ENCODE data around the gene MKRN2.
"Not testable (repeated sequence)": the region's sequence is repeated elsewhere in the genome, so short reads cannot be mapped to it uniquely, and the experiment has no call there.

MKRN2 gene

GRCh38 chr3:12630292-12630691 lies 73.4 kb downstream of the MKRN2 start:
- Histone ChIP-seq H3K4me2 (ENCODE audit: low read length) (no peak overlapping the region), H2AFZ (ENCODE audit: low read depth, low read length) (no peak overlapping the region), H3K9me3 (ENCODE audit: insufficient read depth, low read length) (no peaks in the 10 kb centered on the region), H3K4me1 (ENCODE audit: low read length) (no peaks in the 10 kb centered on the region), H3K9ac (ENCODE audit: low read length) (no peak overlapping the region), H3K4me3 (ENCODE audit: low read length) (no peak overlapping the region), H3K27me3 (ENCODE audit: low read depth, low read length) (no peaks in the 10 kb centered on the region), H3K79me2 (ENCODE audit: low read length) (peaks cover 98% of the 10 kb centered on the region), H3K27ac (ENCODE audit: low read length) (no peak overlapping the region), H3K36me3 (replicated peaks; ENCODE audit: low read depth, low read length) (peaks cover 3% of the 10 kb centered on the region), H4K20me1 (ENCODE audit: insufficient read depth, low read length) (peaks cover 87% of the 10 kb centered on the region)
- TF ChIP-seq EZH2phosphoT487 (IDR thresholded peaks at IDR 0.05; ENCODE audit: low read depth), result no peak
- TF ChIP-seq, protein P1, sequence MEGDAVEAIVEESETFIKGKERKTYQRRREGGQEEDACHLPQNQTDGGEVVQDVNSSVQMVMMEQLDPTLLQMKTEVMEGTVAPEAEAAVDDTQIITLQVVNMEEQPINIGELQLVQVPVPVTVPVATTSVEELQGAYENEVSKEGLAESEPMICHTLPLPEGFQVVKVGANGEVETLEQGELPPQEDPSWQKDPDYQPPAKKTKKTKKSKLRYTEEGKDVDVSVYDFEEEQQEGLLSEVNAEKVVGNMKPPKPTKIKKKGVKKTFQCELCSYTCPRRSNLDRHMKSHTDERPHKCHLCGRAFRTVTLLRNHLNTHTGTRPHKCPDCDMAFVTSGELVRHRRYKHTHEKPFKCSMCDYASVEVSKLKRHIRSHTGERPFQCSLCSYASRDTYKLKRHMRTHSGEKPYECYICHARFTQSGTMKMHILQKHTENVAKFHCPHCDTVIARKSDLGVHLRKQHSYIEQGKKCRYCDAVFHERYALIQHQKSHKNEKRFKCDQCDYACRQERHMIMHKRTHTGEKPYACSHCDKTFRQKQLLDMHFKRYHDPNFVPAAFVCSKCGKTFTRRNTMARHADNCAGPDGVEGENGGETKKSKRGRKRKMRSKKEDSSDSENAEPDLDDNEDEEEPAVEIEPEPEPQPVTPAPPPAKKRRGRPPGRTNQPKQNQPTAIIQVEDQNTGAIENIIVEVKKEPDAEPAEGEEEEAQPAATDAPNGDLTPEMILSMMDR (IDR thresholded peaks at IDR 0.05; ENCODE audit: low read depth, low read length), result no peak

GRCh38 chr3:12630843-12631242 lies 74.0 kb downstream of the MKRN2 start:
- H3K27me3 ChIP-seq (ENCODE audit: low read depth, low read length); H3K36me3 ChIP-seq (replicated peaks; ENCODE audit: low read depth, low read length); H3K4me3 ChIP-seq (ENCODE audit: low read length); H3K4me2 ChIP-seq (ENCODE audit: low read length); H3K27ac ChIP-seq (ENCODE audit: low read length); H3K4me1 ChIP-seq (ENCODE audit: low read length); H2AFZ ChIP-seq (ENCODE audit: low read depth, low read length); H3K9me3 ChIP-seq (ENCODE audit: insufficient read depth, low read length); H3K9ac ChIP-seq (ENCODE audit: low read length): not testable (repeated sequence)
- H4K20me1 ChIP-seq (ENCODE audit: insufficient read depth, low read length), result peaks cover 81% of the 10 kb centered on the region
- peaks cover 97% of the 10 kb centered on the region for H3K79me2 ChIP-seq (ENCODE audit: low read length)

DNA sequence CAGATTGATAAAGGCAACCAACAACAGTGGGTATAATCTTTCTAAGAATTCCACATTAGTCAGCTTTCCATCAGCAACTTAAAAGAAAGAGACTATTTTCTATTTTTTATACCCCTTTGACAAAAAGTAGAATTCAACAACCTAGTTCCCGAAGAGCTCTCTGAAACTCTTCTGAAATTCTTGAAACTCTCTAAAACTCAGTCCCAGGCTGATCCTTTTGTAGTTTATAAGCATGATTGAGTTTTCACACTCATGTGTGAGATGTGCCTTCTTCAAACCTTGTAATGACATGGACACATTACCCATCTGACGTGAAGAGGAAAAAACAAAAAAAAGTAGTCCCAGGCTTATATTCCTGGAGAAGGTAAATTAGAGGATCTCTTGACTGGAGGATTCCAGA lies 75.6 kb downstream of the MKRN2 start:
- no peak overlapping the region for H3K9ac ChIP-seq (ENCODE audit: low read length)
- no peaks in the 10 kb centered on the region for H3K9me3 ChIP-seq (ENCODE audit: insufficient read depth, low read length)
- H3K79me2 ChIP-seq (ENCODE audit: low read length), result peaks cover 97% of the 10 kb centered on the region
- H3K4me3 ChIP-seq (ENCODE audit: low read length), result no peak overlapping the region
- no peak overlapping the region for H2AFZ ChIP-seq (ENCODE audit: low read depth, low read length)
- H3K27ac ChIP-seq (ENCODE audit: low read length), result no peak overlapping the region
- peaks cover 3% of the 10 kb centered on the region for H3K36me3 ChIP-seq (replicated peaks; ENCODE audit: low read depth, low read length)
- no peaks in the 10 kb centered on the region for H3K27me3 ChIP-seq (ENCODE audit: low read depth, low read length)
- no peak overlapping the region for H3K4me2 ChIP-seq (ENCODE audit: low read length)
- TF ChIP-seq EZH2phosphoT487 (IDR thresholded peaks at IDR 0.05; ENCODE audit: low read depth), result no peak
- TF ChIP-seq, protein P1 (IDR thresholded peaks at IDR 0.05; ENCODE audit: low read depth, low read length), result no peak
- H4K20me1 ChIP-seq (ENCODE audit: insufficient read depth, low read length), result peaks cover 83% of the 10 kb centered on the region
- H3K4me1 ChIP-seq (ENCODE audit: low read length), result no peaks in the 10 kb centered on the region

DNA sequence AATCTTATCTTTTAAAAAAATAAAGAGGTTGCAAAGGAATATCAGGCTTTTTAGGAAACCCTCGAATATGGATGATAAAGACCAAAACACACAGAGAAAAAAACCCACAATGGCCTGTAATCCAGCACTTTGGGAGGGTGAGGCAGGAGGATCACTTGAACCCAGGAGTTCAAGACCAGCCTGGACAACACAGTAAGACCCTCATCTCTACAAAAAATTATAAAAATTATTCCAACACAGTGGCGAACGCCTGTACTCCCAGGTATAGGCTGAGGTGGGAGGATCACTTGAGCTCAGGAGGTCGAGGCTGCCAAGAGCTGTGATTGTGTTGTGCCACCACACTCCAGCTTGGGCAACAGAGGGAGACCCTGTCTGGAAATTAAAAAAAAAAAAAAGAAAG lies 76.2 kb downstream of the MKRN2 start:
- H4K20me1 ChIP-seq (ENCODE audit: insufficient read depth, low read length), result peaks cover 83% of the 10 kb centered on the region
- TF ChIP-seq EZH2phosphoT487 (IDR thresholded peaks at IDR 0.05; ENCODE audit: low read depth), result no peak
- TF ChIP-seq, protein P1 (IDR thresholded peaks at IDR 0.05; ENCODE audit: low read depth, low read length), result no peak

More for the DNA sequence above, 76.2 kb downstream of the MKRN2 start:
- Histone ChIP-seq H3K36me3 (replicated peaks; ENCODE audit: low read depth, low read length) (peaks cover 3% of the 10 kb centered on the region), H3K9me3 (ENCODE audit: insufficient read depth, low read length) (no peaks in the 10 kb centered on the region), H3K4me3 (ENCODE audit: low read length) (no peak overlapping the region), H3K4me2 (ENCODE audit: low read length) (no peak overlapping the region), H3K79me2 (ENCODE audit: low read length) (peaks cover 97% of the 10 kb centered on the region), H2AFZ (ENCODE audit: low read depth, low read length) (no peak overlapping the region), H3K9ac (ENCODE audit: low read length) (no peak overlapping the region), H3K4me1 (ENCODE audit: low read length) (no peaks in the 10 kb centered on the region), H3K27me3 (ENCODE audit: low read depth, low read length) (no peaks in the 10 kb centered on the region), H3K27ac (ENCODE audit: low read length) (no peak overlapping the region)

Data from OCI-LY3 (cell line).